LNCaP clone FGC (cell line): ENCODE measurements around the gene RXRA.
A peak's percentile ranks its signal among the peaks of the same experiment; 100 is the strongest.

ENCODE experiments used
- DNase-seq: peaks from one replicate; pipeline ENCODE4 v3.0.0-alpha.2; 2011; ENCODE audit warnings: low read depth
- H3K4me3 ChIP-seq: 2 replicates; pipeline ENCODE4 v1.5.1; 2011; ENCODE audit warnings: mild to moderate bottlenecking, low read depth, low read length, control low read depth
- CTCF ChIP-seq: IDR thresholded peaks from 2 replicates; pipeline ENCODE4 v1.5.1; 2012; ENCODE audit warnings: mild to moderate bottlenecking; ENCODE audit not compliant: control insufficient read depth, insufficient read depth; ENCODE audit errors: extremely low read depth

RXRA gene

GRCh38 chr9:134325813-134326723 is at the start of gene RXRA:
Gene RXRA (plus strand): TSS chr9:134326455. CDS start chr9:134326632, 177 bp downstream.
- peak; percentile 32 for DNase-seq
- TF ChIP-seq CTCF: peak; percentile 47
- peak within 1 kb of the TSS; percentile 79 for H3K4me3 ChIP-seq

- H3K4me3 ChIP-seq: no peak overlapping the region
- DNase-seq: no peak
- no peak for TF ChIP-seq CTCF
Measured at GRCh38 chr9:134278286-134278685, 48.0 kb upstream of the RXRA start.

- no peak for DNase-seq
- no peak overlapping the region for H3K4me3 ChIP-seq
- no peak for TF ChIP-seq CTCF
Measured at GRCh38 chr9:134278974-134279640, 47.1 kb upstream of the RXRA start.

GRCh38 chr9:134282138-134282650 is 44.1 kb upstream of the RXRA start:
- no peak for TF ChIP-seq CTCF
- DNase-seq: no peak
- H3K4me3 ChIP-seq: no peak overlapping the region

- peak; percentile 98 for DNase-seq
- TF ChIP-seq CTCF: no peak
Measured at GRCh38 chr9:134283111-134283515, 43.1 kb upstream of the RXRA start.

GRCh38 chr9:134283692-134284265 is 42.5 kb upstream of the RXRA start:
- no peak for DNase-seq
- no peak overlapping the region for H3K4me3 ChIP-seq
- TF ChIP-seq CTCF: no peak

More at GRCh38 chr9:134283111-134283515, 43.1 kb upstream of the RXRA start:
- H3K4me3 ChIP-seq: no peak overlapping the region
